CD4-positive, CD25-positive, alpha-beta regulatory T cell (primary cell): ENCODE data around the gene CEBPZ. TPM values are rescaled to one million over a fixed set of nuclear protein-coding genes. Genes with fewer than 3 reads are reported as not detected.

Experiments
- ATAC-seq, 2 donors: fragments of 150-1000 bp; cut with Tn5 transposase; one replicate each; pipeline ENCODE4 v1.10.0; 2021; ENCODE audit warnings: low read depth in 2 of 2, moderate number of reproducible peaks in 2 of 2, moderate library complexity in 1 of 2
- DNase-seq, 3 donors: peaks; one replicate each; pipeline versions ENCODE4 v3.0.0 to v3.0.0-alpha.2; 2012 to 2022; ENCODE audit warnings: mixed read lengths in 1 of 3
- H3K27ac ChIP-seq: one replicate; pipeline ENCODE4 v1.7.0; 2013; ENCODE audit warnings: mild to moderate bottlenecking, low read length; ENCODE audit not compliant: insufficient read depth, poor library complexity, severe bottlenecking
- H3K27me3 ChIP-seq: one replicate; pipeline ENCODE4 v1.7.0; 2013; ENCODE audit warnings: low read length; ENCODE audit not compliant: control insufficient read depth, insufficient read depth
- H3K36me3 ChIP-seq: one replicate; pipeline ENCODE4 v1.7.0; 2013; ENCODE audit warnings: mild to moderate bottlenecking, low read length, moderate library complexity; ENCODE audit not compliant: control insufficient read depth, insufficient read depth
- H3K4me1 ChIP-seq: 2 replicates; pipeline ENCODE4 v1.7.0; 2013; ENCODE audit warnings: mild to moderate bottlenecking, low read length; ENCODE audit not compliant: insufficient read depth, control insufficient read depth, poor library complexity, severe bottlenecking
- H3K4me3 ChIP-seq: one replicate; pipeline ENCODE4 v1.7.0; 2013; ENCODE audit warnings: low read depth, mild to moderate bottlenecking, low read length, moderate library complexity
- H3K9me3 ChIP-seq, 2 experiments: 1 replicate in 1 of 2; 2 replicates in 1 of 2; pipeline ENCODE4 v1.7.0; 2013; ENCODE audit warnings: low read length in 2 of 2, mild to moderate bottlenecking in 1 of 2, moderate library complexity in 1 of 2; ENCODE audit not compliant: control insufficient read depth in 2 of 2
- H3K27ac Mint-ChIP-seq, 3 donors: one replicate each; pipeline ENCODE4 v1.8.0; 2020 to 2022; ENCODE audit warnings: mild to moderate bottlenecking in 3 of 3, mixed read lengths in 3 of 3, moderate library complexity in 2 of 3
- H3K27me3 Mint-ChIP-seq: one replicate; pipeline ENCODE4 v1.8.0; 2022; ENCODE audit warnings: mild to moderate bottlenecking, mixed read lengths
- H3K36me3 Mint-ChIP-seq: one replicate; pipeline ENCODE4 v1.8.0; 2020; ENCODE audit warnings: mixed read lengths
- H3K4me1 Mint-ChIP-seq, 4 donors: one replicate each; pipeline ENCODE4 v1.8.0; 2020 to 2022; ENCODE audit warnings: mixed read lengths in 4 of 4, mild to moderate bottlenecking in 1 of 4
- H3K4me3 Mint-ChIP-seq, 4 donors: one replicate each; pipeline ENCODE4 v1.8.0; 2020 to 2022; ENCODE audit warnings: mild to moderate bottlenecking in 4 of 4, mixed read lengths in 4 of 4, moderate library complexity in 3 of 4
- H3K9me3 Mint-ChIP-seq, 7 donors: one replicate each; pipeline ENCODE4 v1.8.0; 2020 to 2022; ENCODE audit warnings: mixed read lengths in 7 of 7, mild to moderate bottlenecking in 3 of 7, moderate library complexity in 2 of 7
- polyA plus RNA-seq, 4 donors: library from polyadenylated mRNA; unstranded; fragments of 300-500 nt; fragmentation: Illumina TruSeq; gene quantifications; one replicate each; pipeline ENCODE4 v1.2.3, GENCODE V29; 2021
- total RNA-seq: library from RNA; stranded (reverse); gene quantifications from one replicate; pipeline ENCODE4 v1.2.3, GENCODE V29; 2022

The CEBPZ gene
- total and polyA plus RNA-seq, 5 donors from 2014 or later = 25.1 to 64.2 (median 32.6) TPM

GRCh38 chr2:37171624-37171950 lies 59.8 kb downstream of the CEBPZ start:
- H3K4me3 Mint-ChIP-seq = no peak overlapping the region
- no peak overlapping the region for H3K4me3 ChIP-seq
- H3K4me1 Mint-ChIP-seq = no peaks in the 10 kb centered on the region

GRCh38 chr2:37168217-37168981 lies 63.0 kb downstream of the CEBPZ start:
- peaks cover 0 to 18% (median 2%) of the 10 kb centered on the region in 7 donors for H3K9me3 Mint-ChIP-seq
- peaks cover 4% of the 10 kb centered on the region for H3K36me3 Mint-ChIP-seq
- Histone ChIP-seq H3K36me3 (no peaks in the 10 kb centered on the region), H3K27me3 (no peaks in the 10 kb centered on the region), H3K27ac (no peak overlapping the region), H3K4me3 (no peak overlapping the region), H3K4me1 (no peaks in the 10 kb centered on the region), H3K9me3 (peaks cover 11 to 13% of the 10 kb centered on the region in 2 experiments)
- DNase-seq (peak in 2 of 3 donors; percentile 33 to 47), ATAC-seq (peak; percentile 66 to 71)
- peaks cover 4% of the 10 kb centered on the region for H3K27me3 Mint-ChIP-seq
- no peak overlapping the region for H3K4me3 Mint-ChIP-seq
- no peak overlapping the region for H3K27ac Mint-ChIP-seq
- H3K4me1 Mint-ChIP-seq = no peaks in the 10 kb centered on the region

More at GRCh38 chr2:37171624-37171950, 59.8 kb downstream of the CEBPZ start:
- DNase-seq = no peak
- Mint-ChIP-seq H3K36me3 (no peaks in the 10 kb centered on the region), H3K9me3 (no peaks in the 10 kb centered on the region), H3K27me3 (peaks cover 4% of the 10 kb centered on the region), H3K27ac (no peak overlapping the region)
- Histone ChIP-seq H3K27me3 (no peaks in the 10 kb centered on the region), H3K4me1 (no peaks in the 10 kb centered on the region), H3K27ac (no peak overlapping the region), H3K9me3 (no peaks in the 10 kb centered on the region), H3K36me3 (no peaks in the 10 kb centered on the region)
- no peak for ATAC-seq

DNA sequence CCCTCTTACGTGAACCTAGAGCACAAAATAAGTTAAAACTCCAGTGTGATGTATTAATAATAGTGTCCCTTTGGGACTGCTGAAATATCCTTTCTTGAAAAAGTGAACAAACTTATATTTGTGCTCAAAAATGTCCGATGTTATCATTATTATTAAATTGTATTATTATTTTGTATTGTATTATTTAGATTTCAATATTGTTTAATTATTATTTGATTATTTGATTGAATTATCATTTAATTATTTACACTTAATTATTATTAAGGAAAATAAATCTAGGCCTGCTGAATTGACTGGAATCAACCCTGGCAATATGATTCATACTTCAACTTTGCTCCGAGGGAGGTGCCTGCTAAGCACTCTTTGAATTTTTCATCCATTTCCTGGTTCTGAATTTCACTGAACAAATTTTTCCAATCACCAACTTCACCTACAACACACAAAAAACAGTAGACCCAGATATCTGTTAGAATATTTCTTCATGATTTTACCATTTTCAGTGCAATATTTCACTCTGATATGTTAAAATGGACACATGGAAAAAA lies 63.7 kb downstream of the CEBPZ start:
- H3K27me3 ChIP-seq = no peaks in the 10 kb centered on the region

GRCh38 chr2:37164757-37165156 lies 66.6 kb downstream of the CEBPZ start:
- no peak overlapping the region for H3K4me3 Mint-ChIP-seq
- no peak overlapping the region for H3K27ac Mint-ChIP-seq
- DNase-seq = no peak
- Histone ChIP-seq H3K27ac (no peak overlapping the region), H3K36me3 (no peaks in the 10 kb centered on the region), H3K4me3 (no peak overlapping the region), H3K27me3 (no peaks in the 10 kb centered on the region), H3K9me3 (peaks cover 11 to 13% of the 10 kb centered on the region in 2 experiments), H3K4me1 (no peaks in the 10 kb centered on the region)
- peaks cover 4% of the 10 kb centered on the region for H3K36me3 Mint-ChIP-seq
- H3K27me3 Mint-ChIP-seq = peaks cover 3% of the 10 kb centered on the region
- H3K9me3 Mint-ChIP-seq = peaks cover 0 to 18% (median 2%) of the 10 kb centered on the region in 7 donors
- no peaks in the 10 kb centered on the region for H3K4me1 Mint-ChIP-seq
- ATAC-seq = no peak

More for the DNA sequence above, 63.7 kb downstream of the CEBPZ start:
- DNase-seq = no peak
- H3K36me3 ChIP-seq = no peaks in the 10 kb centered on the region
- Mint-ChIP-seq H3K36me3 (peaks cover 4% of the 10 kb centered on the region), H3K27ac (no peak overlapping the region), H3K27me3 (peaks cover 4% of the 10 kb centered on the region), H3K4me3 (no peak overlapping the region), H3K4me1 (no peaks in the 10 kb centered on the region), H3K9me3 (peaks cover 0 to 18% (median 2%) of the 10 kb centered on the region in 7 donors)
- H3K27ac ChIP-seq = no peak overlapping the region
- no peaks in the 10 kb centered on the region for H3K4me1 ChIP-seq
- H3K9me3 ChIP-seq = peaks cover 11 to 13% of the 10 kb centered on the region in 2 experiments
- ATAC-seq = no peak
- no peak overlapping the region for H3K4me3 ChIP-seq

- no peaks in the 10 kb centered on the region for H3K36me3 ChIP-seq
- no peaks in the 10 kb centered on the region for H3K9me3 ChIP-seq
- H3K27me3 ChIP-seq = no peaks in the 10 kb centered on the region
- peaks cover 20 to 49% (median 36%) of the 10 kb centered on the region in 4 donors for H3K4me1 Mint-ChIP-seq
- H3K36me3 Mint-ChIP-seq = peaks cover 20% of the 10 kb centered on the region
- H3K4me3 ChIP-seq = peak within 1 kb of the TSS; percentile 93
- H3K27me3 Mint-ChIP-seq = no peaks in the 10 kb centered on the region
- H3K27ac Mint-ChIP-seq = peak within 1 kb of the TSS; percentile 95 to 97 (median 96)
- peak within 1 kb of the TSS; percentile 66 for H3K27ac ChIP-seq
- ATAC-seq = peak; percentile 92 to 94
- H3K4me1 ChIP-seq = peaks cover 25% of the 10 kb centered on the region
- H3K4me3 Mint-ChIP-seq = peak within 1 kb of the TSS; percentile 95 to 97 (median 96)
- peaks cover 0 to 3% (median 0%) of the 10 kb centered on the region in 7 donors for H3K9me3 Mint-ChIP-seq
- peak; percentile 76 to 91 (median 81) for DNase-seq
Observed at GRCh38 chr2:37156857-37157714, 74.3 kb downstream of the CEBPZ start, which contains the start of gene EIF2AK2. TSS of gene EIF2AK2 (minus strand) at chr2:37156980. CDS start at chr2:37147806, 9,174 bp downstream.

DNA sequence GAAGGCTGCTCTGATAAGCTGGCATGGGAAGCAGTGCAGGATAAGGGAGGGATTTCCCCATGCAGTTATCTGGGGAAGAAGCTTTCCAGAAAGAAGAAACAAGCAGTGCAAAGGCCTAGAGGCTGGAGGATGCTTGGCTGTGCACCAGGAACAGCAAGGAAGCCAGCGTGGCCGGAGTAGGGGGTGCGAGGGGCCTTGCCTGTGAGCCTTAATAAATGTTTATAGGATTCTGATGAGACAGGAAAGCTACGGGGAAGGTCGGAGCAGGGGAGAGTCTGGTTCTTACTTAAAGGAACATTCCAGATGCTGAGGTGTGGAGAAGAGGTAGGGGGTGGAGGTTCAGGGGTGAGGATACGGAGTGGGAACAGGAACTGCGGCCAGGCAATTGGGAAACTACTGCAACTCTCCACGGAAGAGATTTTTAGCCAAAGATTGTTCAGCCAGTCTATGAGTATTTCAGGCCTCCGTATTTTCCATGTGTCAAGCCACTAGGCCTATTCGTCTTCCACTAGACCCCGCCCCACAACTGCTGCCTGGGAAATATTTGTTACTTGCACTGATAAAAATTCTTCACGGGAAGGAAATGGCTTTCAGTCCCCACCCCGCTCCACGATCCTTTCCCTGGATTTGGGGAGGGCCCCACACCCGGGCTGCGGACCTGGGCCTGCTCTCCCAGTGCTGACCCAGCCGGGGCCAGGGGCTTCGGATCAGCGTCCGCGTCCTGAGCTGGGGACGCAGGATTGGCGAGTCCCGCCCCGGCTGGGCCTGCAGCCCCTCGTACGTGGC lies 75.1 kb downstream of the CEBPZ start:
- Mint-ChIP-seq H3K4me1 (peaks cover 20 to 55% (median 40%) of the 10 kb centered on the region in 4 donors), H3K4me3 (peak overlapping the region; percentile 95 to 97 (median 96)), H3K9me3 (peaks cover 0 to 3% (median 0%) of the 10 kb centered on the region in 7 donors), H3K36me3 (peaks cover 20% of the 10 kb centered on the region), H3K27me3 (no peaks in the 10 kb centered on the region), H3K27ac (peak overlapping the region; percentile 95 to 97 (median 96))
- peak; percentile 9 to 16 for ATAC-seq
- Histone ChIP-seq H3K27me3 (no peaks in the 10 kb centered on the region), H3K27ac (peak overlapping the region; percentile 66), H3K9me3 (no peaks in the 10 kb centered on the region), H3K4me3 (peak overlapping the region; percentile 93), H3K4me1 (peaks cover 25% of the 10 kb centered on the region), H3K36me3 (no peaks in the 10 kb centered on the region)
- DNase-seq = peak; percentile 8 to 42 (median 36)

GRCh38 chr2:37154785-37155184 lies 76.6 kb downstream of the CEBPZ start:
- no peak for DNase-seq
- no peak for ATAC-seq
- H3K27me3 ChIP-seq = no peaks in the 10 kb centered on the region
- H3K4me3 ChIP-seq = peak overlapping the region; percentile 27
- Mint-ChIP-seq H3K9me3 (peaks cover 0 to 3% (median 0%) of the 10 kb centered on the region in 7 donors), H3K4me1 (peaks cover 22 to 69% (median 50%) of the 10 kb centered on the region in 4 donors), H3K27me3 (no peaks in the 10 kb centered on the region), H3K36me3 (peaks cover 20% of the 10 kb centered on the region), H3K27ac (peak overlapping the region; percentile 33 to 96 (median 95)), H3K4me3 (peak overlapping the region; percentile 95 to 97 (median 96))
- H3K4me1 ChIP-seq = peaks cover 36% of the 10 kb centered on the region
- no peaks in the 10 kb centered on the region for H3K36me3 ChIP-seq
- no peaks in the 10 kb centered on the region for H3K9me3 ChIP-seq
- no peak overlapping the region for H3K27ac ChIP-seq
